ENCODE results near the gene GDE1.

GRCh38 chr16:19555938-19556771 lies 34.3 kb upstream of the GDE1 start:
- no peak for TF ChIP-seq POLR2AphosphoS5 (IDR thresholded peaks at IDR 0.05; ENCODE audit: low read depth, low read length)
- no peak; the same call in 1 of the 2 replicates for TF ChIP-seq POLR2A (IDR thresholded peaks at IDR 0.05; ENCODE audit: low read depth, low read length)
- TF ChIP-seq SPI1 (IDR thresholded peaks at IDR 0.05; ENCODE audit: low read depth, low read length) = no peak
- TF ChIP-seq TAF1 (IDR thresholded peaks at IDR 0.05; ENCODE audit: low read depth, low read length) = no peak
- no peak for TF ChIP-seq PAX5 (IDR thresholded peaks at IDR 0.05; ENCODE audit: insufficient read depth, low read length, severe bottlenecking)
- no peak for TF ChIP-seq POU2F2 (IDR thresholded peaks at IDR 0.05; ENCODE audit: low read depth, low read length)

All from GM12891 (cell line).